GM19467 (cell line): Measurements from ENCODE around the gene CCL4L2.
"Not testable (repeated sequence)": the region's sequence is repeated elsewhere in the genome, so short reads cannot be mapped to it uniquely, and the experiment has no call there.

Experiments used
- ATAC-seq: cut with Tn5 transposase; IDR thresholded peaks from one replicate; pipeline ENCODE4 v1.9.1; 2021; ENCODE audit warnings: mild to moderate bottlenecking, moderate library complexity; ENCODE audit not compliant: unreplicated experiment

The CCL4L2 gene

GRCh38 chr17:36219556-36219955 is 8.7 kb downstream of the CCL4L2 start:
- not testable (repeated sequence) for ATAC-seq

GRCh38 chr17:36220737-36221580 is 10.1 kb downstream of the CCL4L2 start:
- not testable (repeated sequence) for ATAC-seq

GRCh38 chr17:36221581-36222100 is 10.8 kb downstream of the CCL4L2 start:
- not testable (repeated sequence) for ATAC-seq

GRCh38 chr17:36222967-36223366 is 12.1 kb downstream of the CCL4L2 start:
- not testable (repeated sequence) for ATAC-seq

- ATAC-seq: not testable (repeated sequence)
These were observed 18.8 kb downstream of the CCL4L2 start for GRCh38 chr17:36229644-36230043.

- ATAC-seq: not testable (repeated sequence)
These were observed 31.2 kb downstream of the CCL4L2 start for GRCh38 chr17:36242046-36242445.
